DLD1 (cell line): ENCODE data around the gene KPNA3.
"Not testable (repeated sequence)": the region's sequence is repeated elsewhere in the genome, so short reads cannot be mapped to it uniquely, and the experiment has no call there.

Source experiments
- in situ Hi-C: cut with HindIII; loops from 2 replicates; pipeline ENCODE4 v1.10.0; 2017; ENCODE audit warnings: low sequenced_read_pairs

Gene KPNA3

DNA sequence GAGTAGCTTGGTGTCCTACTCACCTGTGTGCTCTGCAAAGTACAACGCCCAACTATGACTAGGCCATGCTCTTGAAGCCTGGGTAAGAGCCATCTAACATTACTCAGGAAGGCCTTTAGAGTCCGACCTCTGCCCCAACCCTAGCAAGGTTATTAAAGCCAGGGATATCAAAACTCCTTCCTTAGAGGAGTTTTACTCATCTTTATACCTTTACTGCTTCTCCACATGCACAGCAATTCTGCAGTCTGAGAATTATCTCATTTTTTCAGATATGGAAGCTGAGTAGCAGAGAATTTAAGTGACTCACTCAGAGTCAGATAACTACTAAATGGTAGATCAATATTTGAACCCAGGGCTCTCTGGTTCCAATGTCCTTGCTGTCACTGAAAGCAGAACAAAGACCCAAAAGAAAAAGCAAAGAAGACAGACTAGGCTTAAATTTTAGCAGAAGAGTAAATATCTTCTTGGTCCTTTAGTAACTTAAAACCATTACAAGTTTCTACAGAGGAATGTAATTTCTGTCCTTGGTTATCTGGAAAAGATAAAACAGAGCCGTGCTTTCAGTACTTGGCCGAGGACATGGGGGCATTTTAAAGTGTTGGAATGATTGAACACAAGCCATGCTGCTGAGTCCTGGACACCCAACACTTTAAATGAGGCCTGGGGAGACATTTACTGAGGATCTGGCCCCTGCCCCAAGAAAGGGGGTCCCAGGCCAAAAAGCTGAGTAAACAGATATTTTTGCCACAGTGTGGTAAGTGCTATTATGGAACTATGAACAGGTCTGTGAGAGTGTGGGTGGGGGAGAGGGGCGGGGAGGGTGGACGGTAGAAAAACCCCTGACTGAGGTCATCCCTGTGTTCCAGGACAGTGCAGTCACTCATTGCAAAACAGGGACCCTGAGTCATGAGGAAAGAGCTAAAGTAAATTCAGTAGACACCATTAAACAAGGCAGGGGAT is 18.4 kb upstream of the KPNA3 start:
- in situ Hi-C loops: no loop called here

DNA sequence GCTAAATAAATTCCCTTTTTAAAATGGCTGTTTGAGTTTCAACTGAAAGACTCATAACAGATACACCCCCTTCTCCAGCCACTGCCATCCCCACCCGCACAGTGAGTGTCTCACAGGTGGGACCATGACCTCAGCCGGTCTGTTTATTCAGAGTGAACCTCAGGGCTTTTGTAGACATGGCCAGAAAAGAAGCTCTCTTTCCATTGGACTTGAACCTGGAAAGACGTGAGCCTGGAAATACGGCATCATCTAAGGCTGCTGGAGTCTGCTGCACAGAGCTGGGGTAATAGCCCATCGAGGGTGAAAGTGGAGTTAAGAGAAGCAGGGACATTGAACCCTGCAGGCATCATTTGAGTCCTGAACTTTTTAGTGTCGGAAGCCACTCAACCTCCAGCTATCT is 15.2 kb upstream of the KPNA3 start:
- in situ Hi-C loops: no loop called here

DNA sequence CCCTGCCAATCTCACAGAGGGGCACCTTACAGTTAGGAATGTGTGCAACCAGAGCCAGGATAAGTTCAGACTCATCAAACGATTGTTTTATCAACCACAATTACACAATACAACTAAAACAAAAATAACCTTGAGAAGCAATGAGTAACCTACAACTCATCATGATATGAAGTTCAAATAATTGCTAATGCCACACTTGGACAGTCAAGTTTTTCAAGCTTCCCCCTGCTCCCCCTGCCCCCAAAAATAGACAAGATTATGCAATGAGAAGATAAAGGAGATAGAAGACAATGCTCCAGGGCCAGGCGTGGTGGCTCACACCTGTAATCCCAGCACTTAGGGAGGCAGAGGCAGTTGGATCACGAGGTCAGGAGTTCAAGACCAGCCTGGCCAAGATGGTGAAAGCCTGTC is 13.6 kb upstream of the KPNA3 start:
- in situ Hi-C loops: no loop called here

DNA sequence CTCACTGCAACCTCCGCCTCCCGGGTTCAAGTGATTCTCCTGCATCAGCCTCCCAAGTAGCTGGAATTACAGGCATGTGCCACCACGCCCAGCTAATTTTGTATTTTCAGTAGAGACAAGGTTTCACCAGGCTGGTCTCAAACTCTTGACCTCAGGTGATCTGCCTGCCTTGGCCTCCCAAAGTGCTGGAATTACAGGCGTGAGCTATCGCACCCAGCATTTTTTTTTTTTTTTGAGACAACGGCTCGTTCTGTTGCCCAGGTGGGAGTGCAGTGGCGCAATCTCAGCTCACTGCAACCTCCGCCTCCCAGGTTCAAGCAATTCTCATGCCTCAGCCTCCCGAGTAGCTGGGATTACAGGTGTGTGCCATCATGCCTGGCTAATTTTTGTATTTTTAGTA is 10.6 kb upstream of the KPNA3 start:
- in situ Hi-C loops: not testable (repeated sequence)

GRCh38 chr13:49802426-49802825 is 9.9 kb upstream of the KPNA3 start:
- in situ Hi-C loops: no loop called here

- in situ Hi-C loops: no loop called here
These were observed 552 bp downstream of the KPNA3 start for GRCh38 chr13:49791711-49792549.

DNA sequence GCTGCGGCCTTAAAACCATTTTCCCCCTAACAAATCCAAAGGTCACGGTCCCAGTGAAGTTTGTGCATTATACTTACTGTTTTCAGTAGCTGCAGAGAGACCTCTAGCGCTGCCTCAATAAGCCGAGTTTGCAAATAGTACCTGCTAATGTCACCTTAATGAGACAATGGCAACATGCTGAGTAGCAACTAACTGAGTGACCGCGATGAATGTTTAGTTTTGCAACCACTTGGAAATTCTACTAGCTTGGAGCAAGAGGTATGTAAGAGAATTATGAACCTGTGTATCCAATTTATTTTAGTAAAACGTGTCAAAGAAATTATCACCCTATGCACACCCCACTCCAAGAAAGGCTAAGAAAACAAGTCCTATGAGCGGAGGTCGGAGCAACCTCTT is 1.2 kb downstream of the KPNA3 start:
- in situ Hi-C loops: no loop called here

- in situ Hi-C loops: no loop called here
These were observed 2.5 kb downstream of the KPNA3 start for GRCh38 chr13:49789968-49790367.

DNA sequence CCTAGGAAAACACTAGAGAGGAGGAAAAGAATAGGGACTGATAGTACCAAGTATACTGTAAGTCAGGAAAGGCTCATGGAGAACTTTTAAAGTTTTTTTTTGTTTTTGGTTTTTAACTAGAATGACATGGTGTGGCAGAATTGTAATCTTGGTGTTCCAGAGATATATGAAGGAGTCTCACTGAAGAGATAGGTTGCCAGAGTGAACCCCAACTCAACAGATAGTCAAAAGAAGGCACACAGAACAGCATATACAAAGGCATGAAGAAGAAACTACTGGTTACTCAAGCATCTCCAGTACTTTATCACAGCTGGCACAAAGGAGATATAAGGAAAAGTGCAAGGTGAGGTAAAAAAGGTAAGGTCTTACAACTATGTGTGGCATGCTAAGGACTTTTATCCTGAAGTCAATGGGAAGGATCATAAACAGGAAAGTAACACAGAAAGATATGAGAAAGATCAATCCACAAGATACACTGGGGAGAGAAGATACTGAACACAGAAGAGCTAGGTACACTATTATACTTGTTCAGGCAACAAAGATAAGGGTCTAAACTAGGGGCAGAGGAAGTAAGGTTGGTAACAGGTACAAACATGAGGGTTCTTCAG is 6.0 kb downstream of the KPNA3 start:
- in situ Hi-C loops: no loop called here

- in situ Hi-C loops: no loop called here
These were observed 7.5 kb downstream of the KPNA3 start for GRCh38 chr13:49784886-49785570.

- in situ Hi-C loops: no loop called here
These were observed 8.6 kb downstream of the KPNA3 start for GRCh38 chr13:49783865-49784264.

- in situ Hi-C loops: no loop called here
These were observed 9.7 kb downstream of the KPNA3 start for GRCh38 chr13:49782784-49783183.

DNA sequence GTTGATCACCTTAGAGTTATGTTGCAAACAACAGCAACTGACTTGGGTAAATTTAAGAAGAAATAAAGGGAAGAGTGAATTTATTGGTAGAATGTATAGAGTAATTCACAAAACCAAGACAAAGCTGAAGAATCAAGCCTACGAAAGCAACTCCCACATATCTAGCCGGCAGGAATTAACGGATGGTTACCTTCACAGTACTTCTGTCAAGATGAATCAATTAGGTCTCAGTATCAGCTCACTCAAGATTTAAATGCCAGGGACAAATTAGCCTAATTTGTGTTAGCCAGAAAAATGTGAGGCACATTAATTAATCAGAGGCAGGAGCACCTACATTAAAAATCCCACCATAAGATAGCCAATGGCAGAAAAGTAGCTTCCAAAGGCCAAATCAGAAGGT is 10.7 kb downstream of the KPNA3 start:
- in situ Hi-C loops: no loop called here

DNA sequence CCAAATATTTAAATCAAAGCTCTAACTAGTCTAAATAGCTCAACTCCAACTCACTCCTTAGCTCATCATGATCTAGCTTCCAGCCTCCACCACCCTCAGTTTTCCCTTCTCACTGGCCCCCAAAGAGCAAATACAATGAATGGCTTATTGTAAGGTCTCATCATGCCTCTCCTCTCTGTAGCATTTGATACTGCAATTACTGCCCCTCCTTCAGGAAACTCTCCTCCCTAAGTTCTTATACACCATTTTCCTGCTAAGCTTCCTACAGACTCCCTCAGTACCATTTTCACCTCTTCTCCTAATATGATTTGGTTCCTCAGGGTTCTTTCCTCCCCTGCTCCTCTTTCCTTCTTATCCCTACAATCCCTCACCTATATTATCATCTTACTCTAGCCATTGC is 12.8 kb downstream of the KPNA3 start:
- in situ Hi-C loops: no loop called here

GRCh38 chr13:49777746-49778614 is 14.5 kb downstream of the KPNA3 start:
- in situ Hi-C loops: no loop called here

DNA sequence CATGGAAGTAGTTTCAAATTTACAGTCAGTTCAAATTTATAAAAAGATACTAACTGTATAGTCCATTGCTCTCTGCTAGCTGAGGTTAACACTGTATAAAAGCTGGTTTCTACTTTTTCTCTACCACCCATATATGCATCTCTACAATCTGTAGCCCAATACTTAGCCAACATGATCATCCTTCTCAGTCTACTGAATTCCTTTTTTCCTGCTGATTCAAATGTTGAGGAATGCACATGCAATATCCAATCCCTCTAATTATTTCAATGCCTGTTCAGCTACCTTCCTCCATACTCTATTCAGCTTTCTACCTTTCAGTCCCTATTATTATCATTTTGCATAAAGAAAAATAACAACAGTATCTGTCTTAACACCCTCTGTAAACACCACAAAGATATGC is 15.6 kb downstream of the KPNA3 start:
- in situ Hi-C loops: no loop called here

DNA sequence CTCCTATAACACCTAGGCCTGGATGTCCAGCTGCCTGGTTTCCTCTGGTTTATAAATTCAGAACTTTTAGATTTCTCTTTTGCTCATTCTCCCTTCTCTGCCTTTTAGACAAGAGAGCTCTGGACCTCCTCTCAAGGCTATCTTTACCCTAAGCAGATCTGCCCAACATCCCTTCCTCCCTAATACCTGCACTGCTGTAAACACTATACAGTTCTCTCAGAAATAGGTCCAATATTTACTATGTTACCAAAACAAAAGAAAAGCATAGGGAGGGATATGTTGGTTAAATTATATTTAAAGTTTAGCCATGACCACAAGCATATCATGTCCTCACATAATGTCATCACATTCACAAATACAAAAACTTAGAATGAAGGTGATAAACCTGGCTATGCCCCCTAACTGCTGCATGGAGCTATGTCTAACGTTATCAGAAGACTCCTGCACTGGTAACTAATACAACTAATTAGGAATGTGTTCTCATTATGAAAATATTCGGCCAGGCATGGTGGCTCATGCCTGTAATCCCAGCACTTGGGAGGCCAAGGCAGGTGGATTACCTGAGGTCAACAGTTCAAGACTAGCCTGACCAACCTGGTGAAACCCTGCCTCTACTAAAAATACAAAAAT is 18.0 kb downstream of the KPNA3 start:
- in situ Hi-C loops: no loop called here

DNA sequence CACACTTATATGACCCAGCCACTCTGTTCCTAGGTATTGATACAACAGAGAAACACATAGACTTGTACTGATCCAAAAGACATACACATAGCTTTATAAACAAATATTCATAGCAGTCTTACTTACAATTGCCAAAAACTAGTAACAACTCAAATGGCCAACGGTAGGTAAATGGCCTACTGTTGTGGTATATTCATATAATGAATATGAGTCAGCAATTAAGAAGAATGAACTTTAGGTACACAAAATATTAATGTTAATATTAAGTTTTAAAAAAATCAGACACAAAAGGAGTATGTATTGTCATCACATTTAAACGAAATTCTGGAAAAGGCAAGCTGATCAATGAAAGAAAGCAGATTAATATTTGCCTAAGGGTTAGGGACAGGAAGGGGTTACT is 19.7 kb downstream of the KPNA3 start:
- in situ Hi-C loops: no loop called here

DNA sequence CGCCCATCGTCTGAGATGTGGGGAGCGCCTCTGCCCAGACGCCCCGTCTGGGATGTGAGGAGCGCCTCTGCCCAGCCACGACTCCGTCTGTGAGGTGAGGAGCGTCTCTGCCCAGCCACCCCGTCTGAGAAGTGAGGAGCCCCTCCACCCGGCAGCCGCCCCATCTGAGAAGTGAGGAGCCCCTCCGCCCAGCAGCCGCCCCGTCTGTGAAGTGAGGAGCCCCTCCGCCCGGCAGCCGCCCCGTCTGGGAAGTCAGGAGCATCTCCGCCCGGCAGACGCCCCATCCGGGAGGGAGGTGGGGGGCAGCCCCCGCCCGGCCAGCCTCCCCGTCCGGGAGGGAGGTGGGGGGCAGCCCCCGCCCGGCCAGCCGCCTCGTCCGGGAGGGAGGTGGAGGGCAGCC is 30.7 kb downstream of the KPNA3 start:
- in situ Hi-C loops: not testable (repeated sequence)

DNA sequence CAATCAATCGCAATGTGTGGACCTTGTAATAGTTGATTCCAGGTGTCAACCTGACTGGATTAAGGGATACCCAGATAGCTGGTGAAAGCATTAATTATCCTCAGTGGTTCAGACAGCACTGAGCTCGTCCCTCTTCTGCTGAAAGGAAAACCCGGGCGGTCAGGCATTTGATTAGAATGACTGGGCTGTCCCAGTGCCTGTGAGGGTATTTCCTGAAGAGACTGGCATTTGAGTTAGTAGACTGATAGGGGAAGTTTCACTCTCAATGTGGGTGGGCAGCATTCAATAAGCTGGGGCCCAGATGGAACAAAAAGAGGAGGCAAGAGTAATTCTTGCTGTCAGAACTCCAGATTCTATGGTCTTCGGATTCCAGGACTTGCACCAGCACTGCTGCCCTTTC is 31.9 kb downstream of the KPNA3 start:
- in situ Hi-C loops: no loop called here
